Thoracic aorta (tissue), 2 donors: ENCODE measurements around the gene TMA16. TPM values are rescaled to one million over a fixed set of nuclear protein-coding genes. Genes with fewer than 3 reads are reported as not detected.
A peak's percentile ranks its signal among the peaks of the same experiment; 100 is the strongest.

Experiments
- ATAC-seq: fragments of 150-250 bp; one replicate; pipeline ENCODE4 v1.8.0; 2017; ENCODE audit warnings: low read depth; ENCODE audit not compliant: insufficient number of reproducible peaks, low FRiP score
- DNase-seq: peaks from one replicate; pipeline ENCODE4 v3.0.0-alpha.2; 2020; ENCODE audit warnings: low spot score
- H3K27ac ChIP-seq, 2 donors: fragments of 200-600 bp; sonication (generic); 1 replicate in 1 of 2; 2 replicates in 1 of 2; pipeline ENCODE4 v1.5.1; 2016; ENCODE audit warnings: mild to moderate bottlenecking in 2 of 2, moderate library complexity in 2 of 2
- H3K27me3 ChIP-seq: fragments of 200-600 bp; sonication (generic); replicated peaks from 2 replicates; pipeline ENCODE4 v1.6.0; 2016; ENCODE audit warnings: mild to moderate bottlenecking; ENCODE audit not compliant: insufficient read depth
- H3K36me3 ChIP-seq: fragments of 200-600 bp; sonication (generic); one replicate; pipeline ENCODE4 v1.5.1; 2016
- H3K4me1 ChIP-seq, 2 donors: fragments of 200-600 bp; sonication (generic); 1 replicate in 1 of 2; 2 replicates in 1 of 2; pipeline versions ENCODE4 v1.5.1 to v1.6.0; 2016; ENCODE audit warnings: low read depth in 2 of 2, mild to moderate bottlenecking in 1 of 2; ENCODE audit not compliant: control insufficient read depth in 1 of 2
- H3K4me3 ChIP-seq: fragments of 200-600 bp; sonication (generic); 2 replicates; pipeline ENCODE4 v1.5.1; 2016; ENCODE audit warnings: mild to moderate bottlenecking
- H3K9me3 ChIP-seq: fragments of 200-600 bp; sonication (generic); 2 replicates; pipeline ENCODE4 v1.5.1; 2016
- CTCF ChIP-seq: fragments of 200-600 bp; sonication (generic); IDR thresholded peaks from one replicate; pipeline ENCODE4 v1.5.1; 2019; ENCODE audit warnings: antibody characterized with exemption
- total RNA-seq, 2 donors: library from RNA; depleted of rRNA; stranded (reverse); fragments of >200 nt; gene quantifications; one replicate each; pipeline versions ENCODE4 v1.1.0 to v1.2.3, GENCODE V29; 2016

Gene TMA16
- total RNA-seq, 2 donors from 2014 or later, result 13.7 to 36.5 TPM

GRCh38 chr4:163540448-163540847 lies 46.0 kb downstream of the TMA16 start:
- Histone ChIP-seq H3K9me3 (no peaks in the 10 kb centered on the region), H3K4me1 (peaks cover 8 to 10% of the 10 kb centered on the region in 2 donors), H3K27me3 (no peaks in the 10 kb centered on the region), H3K36me3 (no peaks in the 10 kb centered on the region), H3K27ac (peak overlapping the region in 1 of 2 donors; percentile 52), H3K4me3 (no peak overlapping the region)
- no peak for ATAC-seq
- no peak for TF ChIP-seq CTCF
- DNase-seq, result no peak

DNA sequence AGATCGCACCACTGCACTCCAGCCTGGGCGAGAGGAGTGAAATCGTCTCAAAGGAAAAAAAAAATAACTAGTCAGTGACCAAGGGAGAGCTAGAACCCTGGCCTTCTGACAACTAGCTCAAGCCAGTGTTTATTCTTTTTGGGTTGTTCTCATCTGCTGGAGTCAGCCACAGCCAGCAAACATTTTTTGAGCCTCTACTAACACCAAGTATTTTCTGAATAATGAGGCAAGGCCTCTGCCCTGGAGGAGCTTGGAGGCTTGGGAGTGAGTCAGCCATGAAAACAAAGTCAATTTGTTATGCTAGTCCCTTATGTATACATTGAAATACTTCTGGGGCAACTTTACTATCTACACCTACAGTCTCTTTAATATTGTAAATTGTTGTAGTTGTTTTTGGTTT lies 46.5 kb downstream of the TMA16 start:
- no peak for TF ChIP-seq CTCF
- H3K27ac ChIP-seq, result peak overlapping the region in 1 of 2 donors; percentile 52
- H3K9me3 ChIP-seq, result no peaks in the 10 kb centered on the region
- DNase-seq (no peak), ATAC-seq (no peak)
- no peaks in the 10 kb centered on the region for H3K27me3 ChIP-seq
- no peak overlapping the region for H3K4me3 ChIP-seq
- H3K36me3 ChIP-seq, result no peaks in the 10 kb centered on the region
- H3K4me1 ChIP-seq, result peaks cover 8 to 10% of the 10 kb centered on the region in 2 donors

DNA sequence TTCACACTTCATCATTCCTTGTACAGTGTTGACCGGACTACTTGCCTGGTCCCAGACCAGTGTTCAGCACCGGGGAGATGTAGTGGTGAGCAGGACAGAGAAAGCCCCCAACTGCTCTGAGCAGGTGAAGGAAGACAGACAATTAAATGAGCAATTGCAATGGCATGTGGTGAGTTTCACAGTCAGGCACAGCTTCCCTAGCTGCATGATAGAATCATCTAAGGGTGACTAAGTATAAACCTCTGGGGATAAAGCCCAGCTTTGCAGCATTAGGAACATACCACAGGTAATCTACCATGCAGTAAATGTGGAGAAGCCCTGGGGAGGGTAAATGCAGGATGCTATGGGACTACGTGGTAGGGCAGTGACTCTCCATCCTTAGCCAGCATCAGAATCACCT lies 47.8 kb downstream of the TMA16 start:
- Histone ChIP-seq H3K4me1 (peaks cover 8 to 10% of the 10 kb centered on the region in 2 donors), H3K9me3 (no peaks in the 10 kb centered on the region), H3K27me3 (no peaks in the 10 kb centered on the region), H3K36me3 (no peaks in the 10 kb centered on the region), H3K4me3 (no peak overlapping the region), H3K27ac (no peak overlapping the region)
- no peak for ATAC-seq
- no peak for DNase-seq
- TF ChIP-seq CTCF, result no peak

- peak; percentile 82 for TF ChIP-seq CTCF
- no peak for ATAC-seq
- H3K36me3 ChIP-seq, result no peaks in the 10 kb centered on the region
- peaks cover 8 to 10% of the 10 kb centered on the region in 2 donors for H3K4me1 ChIP-seq
- H3K27me3 ChIP-seq, result no peaks in the 10 kb centered on the region
- H3K9me3 ChIP-seq, result no peaks in the 10 kb centered on the region
- peak overlapping the region; percentile 69 for H3K4me3 ChIP-seq
- DNase-seq, result no peak
- no peak overlapping the region for H3K27ac ChIP-seq
These were observed 50.0 kb downstream of the TMA16 start for GRCh38 chr4:163544407-163545038.

GRCh38 chr4:163548481-163549243 lies 54.2 kb downstream of the TMA16 start:
- Histone ChIP-seq H3K4me1 (peaks cover 7% of the 10 kb centered on the region in 2 donors), H3K9me3 (no peaks in the 10 kb centered on the region), H3K27ac (no peak overlapping the region), H3K4me3 (no peak overlapping the region), H3K36me3 (no peaks in the 10 kb centered on the region), H3K27me3 (no peaks in the 10 kb centered on the region)
- no peak for ATAC-seq
- DNase-seq, result no peak
- peak; percentile 60 for TF ChIP-seq CTCF
